ENCODE results near the gene ADCY4.

Gene ADCY4

GRCh38 chr14:24298892-24299254, 36.0 kb downstream of the ADCY4 start:
- no peak for DNase-seq (ENCODE audit: low read depth in 3 of 3)

- no peak for DNase-seq (ENCODE audit: low read depth in 3 of 3)
Observed at GRCh38 chr14:24297190-24297964, 37.5 kb downstream of the ADCY4 start.

DNA sequence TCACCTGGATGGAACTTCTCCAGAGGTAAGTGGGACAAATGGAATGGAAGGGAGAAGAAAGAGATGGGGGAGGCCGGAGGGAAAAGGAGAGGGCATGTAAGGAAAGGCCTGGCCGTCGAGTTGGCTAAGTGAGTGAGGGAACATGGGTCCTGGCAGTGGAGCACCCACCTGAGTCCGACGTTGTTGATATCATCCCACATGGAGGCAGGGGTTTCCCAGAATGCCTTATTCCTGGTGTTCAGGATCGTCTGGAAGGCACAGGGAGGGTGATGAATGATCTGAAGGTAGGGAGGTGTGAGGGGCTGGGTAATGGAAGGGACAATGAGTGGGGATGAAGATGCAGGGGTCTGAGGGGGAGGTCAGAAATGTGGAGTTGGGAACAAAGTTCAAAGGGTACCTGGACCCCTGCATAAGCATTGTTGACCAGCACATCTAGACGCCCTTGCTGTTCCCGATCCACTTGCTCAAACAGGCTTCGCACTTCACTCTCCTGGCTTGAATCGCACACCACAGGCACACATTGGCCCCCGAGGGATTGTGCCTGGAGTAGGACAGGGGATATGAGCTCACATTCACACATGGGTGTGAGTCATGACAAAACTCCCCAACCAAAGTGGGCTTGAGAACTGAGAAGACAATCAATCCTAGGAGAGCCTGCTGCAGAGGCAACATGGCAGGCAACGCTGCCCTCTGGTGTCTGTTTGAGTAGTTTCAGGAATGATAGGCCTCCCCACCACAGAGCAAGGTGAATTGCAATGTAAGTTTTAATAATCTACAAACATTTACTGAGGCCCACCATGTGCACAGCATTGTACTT, 38.3 kb downstream of the ADCY4 start:
- peak; percentile 52 to 70 (median 69) for DNase-seq (ENCODE audit: low read depth in 3 of 3)

DNA sequence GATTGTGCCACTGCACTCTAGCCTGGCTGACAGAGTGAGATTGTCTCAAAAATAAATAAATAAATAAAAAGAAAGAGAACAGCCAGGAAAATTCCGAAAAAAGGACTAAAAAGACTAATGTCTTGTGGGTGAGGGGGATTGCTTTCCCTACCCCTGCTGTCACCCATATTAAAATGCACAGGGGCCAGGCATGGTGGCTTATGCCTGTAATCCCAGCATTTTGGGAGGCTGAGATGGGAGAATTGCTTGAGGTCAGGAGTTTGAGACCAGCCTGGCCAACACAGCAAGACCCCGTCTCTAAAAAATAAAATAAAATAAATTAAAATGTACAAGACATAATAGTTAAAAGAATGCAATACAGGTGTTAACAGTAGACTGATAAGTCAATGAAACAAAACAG, 41.3 kb downstream of the ADCY4 start:
- no peak for DNase-seq (ENCODE audit: low read depth in 3 of 3)

DNA sequence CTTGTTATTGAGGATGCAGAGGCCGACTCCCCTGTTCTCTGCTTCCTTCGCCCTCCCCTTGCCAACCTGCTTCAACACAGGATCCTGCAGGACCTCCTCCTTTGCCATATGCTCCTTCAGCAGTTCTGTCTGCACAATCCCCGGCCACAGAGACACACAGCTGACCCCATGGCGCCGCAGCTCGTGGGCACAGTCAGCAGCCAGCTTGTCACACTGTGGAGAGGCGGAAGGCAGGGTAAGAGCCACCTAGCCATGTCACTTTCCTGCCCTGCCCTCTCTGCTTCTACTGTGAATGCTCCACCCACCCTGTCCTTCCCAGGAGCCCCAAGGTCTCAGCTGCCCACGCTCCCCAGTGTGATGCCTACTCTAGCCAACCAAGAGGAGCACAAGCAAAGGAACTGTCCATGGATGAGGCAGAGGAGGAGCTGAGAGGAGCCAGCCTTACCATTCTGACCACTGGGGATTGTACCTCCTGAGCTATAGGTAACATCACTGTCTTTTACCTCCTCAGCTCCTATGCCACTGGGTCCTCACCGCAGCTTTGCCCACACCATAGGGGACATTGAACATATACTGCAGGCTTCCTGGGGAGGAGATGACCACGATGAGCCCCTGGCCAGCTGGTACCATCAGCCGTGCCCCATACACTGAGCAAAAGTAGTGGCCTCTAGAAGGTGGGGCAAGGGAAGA, 42.6 kb downstream of the ADCY4 start:
- no peak for DNase-seq (ENCODE audit: low read depth in 3 of 3)

DNA sequence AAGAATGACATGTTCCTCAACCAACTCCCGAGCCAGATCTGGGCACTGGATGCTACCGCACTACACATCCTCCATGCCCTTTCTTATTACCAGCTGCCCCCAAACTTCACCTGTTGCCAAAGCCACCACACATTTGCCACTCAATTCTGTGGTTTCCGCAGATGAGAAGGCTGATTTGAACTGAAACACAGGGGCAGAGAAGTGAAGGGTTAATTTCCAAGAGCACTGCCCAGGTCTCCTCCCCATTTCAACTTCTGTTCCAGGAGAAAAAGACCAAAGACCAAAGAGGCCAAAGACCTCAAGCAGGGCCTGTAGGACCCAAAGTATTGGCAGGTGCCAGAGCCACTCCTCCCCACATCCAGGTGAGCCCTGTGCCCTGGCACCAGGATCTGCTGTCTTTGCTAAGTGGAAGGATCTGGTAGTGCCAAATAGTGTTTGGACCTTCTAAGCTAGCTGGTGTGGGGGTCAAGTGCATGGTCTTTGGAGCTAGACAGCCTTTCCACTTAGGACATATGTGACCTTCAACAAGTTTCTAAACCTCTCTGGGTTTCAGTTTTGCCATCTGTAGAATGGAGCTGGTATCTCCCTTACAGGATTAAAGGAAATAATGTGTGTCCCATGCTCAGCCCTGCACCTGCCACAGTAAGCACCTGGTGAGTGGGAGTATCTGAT, 43.3 kb downstream of the ADCY4 start:
- no peak for DNase-seq (ENCODE audit: low read depth in 3 of 3)

DNA sequence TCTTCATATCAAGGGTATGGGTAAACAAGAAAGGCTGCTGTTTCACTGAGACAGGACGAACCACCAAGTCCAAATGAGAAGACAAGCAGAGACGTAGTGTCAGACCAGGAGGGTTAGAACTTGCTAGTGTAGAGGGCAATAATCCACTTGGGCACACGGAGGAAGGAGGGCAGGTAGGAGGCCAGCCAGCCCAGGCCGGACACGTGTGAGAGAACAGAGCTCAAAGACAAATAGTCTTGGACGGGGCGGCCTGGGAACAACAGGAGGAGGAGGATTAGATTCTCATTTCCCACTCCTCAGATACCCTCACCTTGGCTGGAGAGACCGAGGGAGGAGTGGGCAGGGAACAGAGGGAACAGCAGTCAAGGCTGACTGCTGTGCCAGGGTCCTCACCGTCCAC, 44.1 kb downstream of the ADCY4 start:
- DNase-seq (ENCODE audit: low read depth in 3 of 3), result no peak

- peak in 1 of 3 experiments; percentile 71 for DNase-seq (ENCODE audit: low read depth in 3 of 3)
Observed at GRCh38 chr14:24289649-24290280, 45.1 kb downstream of the ADCY4 start.

GRCh38 chr14:24286996-24287395, 47.9 kb downstream of the ADCY4 start:
- no peak for DNase-seq (ENCODE audit: low read depth in 3 of 3)

- no peak for DNase-seq (ENCODE audit: low read depth in 3 of 3)
Observed at GRCh38 chr14:24285351-24285750, 49.5 kb downstream of the ADCY4 start.

DNA sequence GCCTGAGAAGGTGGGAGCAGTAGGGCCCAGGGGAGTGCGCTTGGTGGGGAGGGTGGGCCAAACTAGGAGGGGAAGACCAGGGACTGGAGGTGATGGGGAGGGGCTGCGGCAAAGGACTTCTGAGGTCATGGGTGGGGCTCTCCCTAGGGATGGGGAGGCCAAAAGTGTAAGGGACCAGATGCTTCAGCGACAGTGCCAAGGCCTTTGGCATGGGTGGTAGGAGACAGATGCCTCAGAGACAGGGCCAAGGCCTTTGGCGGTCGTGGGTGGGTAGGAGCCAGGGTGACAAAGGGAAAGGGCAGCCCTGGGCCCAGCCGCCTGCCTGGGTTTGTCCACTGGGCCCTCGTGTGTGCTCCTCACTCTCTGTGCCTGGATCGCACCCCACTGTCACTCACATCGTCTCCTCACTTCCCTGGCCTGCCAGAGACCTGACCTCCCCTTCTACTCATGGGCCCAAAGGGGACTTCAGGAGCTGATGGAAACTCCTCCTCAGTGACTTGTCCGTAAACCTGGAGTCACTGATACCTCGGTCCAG, 50.3 kb downstream of the ADCY4 start:
- DNase-seq (ENCODE audit: low read depth in 3 of 3), result no peak

GRCh38 chr14:24283796-24284460, 50.9 kb downstream of the ADCY4 start:
- no peak for DNase-seq (ENCODE audit: low read depth in 3 of 3)

DNA sequence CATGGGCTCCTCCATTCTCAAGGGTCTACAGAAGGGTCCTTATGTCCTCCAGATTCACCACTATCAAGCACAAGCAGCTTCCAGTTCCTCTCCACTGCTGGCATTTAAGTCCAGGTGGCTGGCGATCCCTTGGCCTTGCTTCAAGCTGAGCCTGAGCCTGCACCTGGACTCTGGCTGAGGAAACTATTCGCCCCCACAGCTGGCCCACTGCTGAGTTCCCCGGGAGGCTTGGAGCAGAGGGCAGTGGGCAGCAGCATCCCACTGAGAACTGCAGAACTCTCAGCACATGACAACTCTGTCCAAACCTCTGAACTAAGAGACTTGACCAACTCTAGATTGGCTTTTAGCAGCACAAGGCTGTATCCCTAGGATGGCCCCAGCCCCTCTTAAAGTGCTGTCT, 52.1 kb downstream of the ADCY4 start:
- DNase-seq (ENCODE audit: low read depth in 3 of 3), result no peak

- DNase-seq (ENCODE audit: low read depth in 3 of 3), result no peak
Observed at GRCh38 chr14:24281636-24282035, 53.2 kb downstream of the ADCY4 start.

GRCh38 chr14:24280797-24281460, 53.9 kb downstream of the ADCY4 start:
- no peak for DNase-seq (ENCODE audit: low read depth in 3 of 3)

- DNase-seq (ENCODE audit: low read depth in 3 of 3), result peak in 2 of 3 experiments; percentile 39 to 61
Observed at GRCh38 chr14:24279301-24280186, 55.3 kb downstream of the ADCY4 start.

- no peak for DNase-seq (ENCODE audit: low read depth in 3 of 3)
Observed at GRCh38 chr14:24278424-24278823, 56.4 kb downstream of the ADCY4 start.

DNA sequence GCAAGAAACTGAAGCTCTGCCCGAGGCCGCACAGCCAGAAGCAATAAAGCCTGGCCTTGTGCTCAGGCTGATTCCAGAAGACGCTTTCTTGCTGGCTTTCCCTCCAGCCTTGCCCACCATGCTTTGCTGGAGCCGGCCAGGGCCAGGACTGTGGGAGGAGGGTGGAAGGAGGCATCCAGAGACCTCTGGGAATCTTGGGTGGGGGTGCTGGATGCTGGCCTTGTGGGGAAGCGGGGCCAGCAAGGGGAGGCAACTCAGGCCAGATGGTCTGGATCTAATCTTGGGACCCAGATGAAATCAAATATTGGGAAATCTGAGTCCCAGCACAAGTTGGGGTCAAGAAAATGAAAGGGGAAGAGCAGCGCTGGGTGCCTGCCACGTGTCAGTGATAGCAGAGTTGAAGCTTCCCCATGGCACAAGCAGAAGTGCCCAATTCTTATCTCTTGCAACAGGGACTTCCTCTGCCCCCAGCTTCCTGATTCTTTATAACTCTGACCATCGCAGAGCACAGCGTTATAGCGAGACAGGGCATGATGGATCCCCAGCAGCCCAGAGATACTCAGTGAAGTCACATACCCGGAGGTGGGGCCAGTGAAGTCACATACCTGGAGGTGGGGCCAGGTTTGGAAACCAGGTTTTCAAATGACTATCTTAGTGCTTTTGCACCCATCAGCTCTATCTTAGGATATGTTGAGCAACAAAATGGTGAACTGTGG, 57.1 kb downstream of the ADCY4 start:
- no peak for DNase-seq (ENCODE audit: low read depth in 3 of 3)

All from stimulated activated CD4-positive, alpha-beta T cell treated with anti-CD3 and anti-CD28 coated beads, TNF-alpha, amount 100 ng/mL, for 24 hours (primary cell).